Activated naive CD8-positive, alpha-beta T cell treated with anti-CD3 and anti-CD28 coated beads, Interleukin-2, amount 10 ng/mL, durations not matched to agents 7 days and 5 days (primary cell): Measurements from ENCODE around the gene ZBED2. TPM values are rescaled to one million over a fixed set of nuclear protein-coding genes. Genes with fewer than 3 reads are reported as not detected.
A peak's percentile ranks its signal among the peaks of the same experiment; 100 is the strongest.
"Not testable (repeated sequence)": the region's sequence is repeated elsewhere in the genome, so short reads cannot be mapped to it uniquely, and the experiment has no call there.

ENCODE experiments used
- ATAC-seq: fragments of 150-1000 bp; cut with Tn5 transposase; one replicate; pipeline ENCODE4 v1.10.0; 2021; ENCODE audit warnings: low read depth, moderate library complexity
- POLR2A ChIA-PET: fragments of 350-600 bp; sonication (Branson Sonifier 250); formaldehyde crosslinking; loops from one replicate; lab custom pipeline; 2021; ENCODE audit warnings: antibody characterized with exemption; lab: Charles Lee
- DNase-seq: peaks from one replicate; pipeline ENCODE4 v3.0.0; 2021
- H3K27ac Mint-ChIP-seq: one replicate; pipeline ENCODE4 v1.8.0; 2022; ENCODE audit warnings: mild to moderate bottlenecking, mixed read lengths
- H3K27me3 Mint-ChIP-seq: one replicate; pipeline ENCODE4 v1.8.0; 2022; ENCODE audit warnings: mild to moderate bottlenecking, moderate library complexity, mixed read lengths
- H3K36me3 Mint-ChIP-seq: one replicate; pipeline ENCODE4 v1.8.0; 2021; ENCODE audit warnings: mild to moderate bottlenecking, mixed read lengths
- H3K4me1 Mint-ChIP-seq: one replicate; pipeline ENCODE4 v1.8.0; 2021; ENCODE audit warnings: mixed read lengths
- H3K4me3 Mint-ChIP-seq: one replicate; pipeline ENCODE4 v1.8.0; 2022; ENCODE audit warnings: mild to moderate bottlenecking, moderate library complexity, mixed read lengths
- H3K9me3 Mint-ChIP-seq: one replicate; pipeline ENCODE4 v1.8.0; 2021; ENCODE audit warnings: mixed read lengths
- total RNA-seq, 2 experiments: library from RNA; stranded (reverse); gene quantifications; one replicate each; pipeline ENCODE4 v1.2.3, GENCODE V29; 2021

Gene ZBED2
- total RNA-seq, 2 experiments from 2014 or later: 1.9 TPM

DNA sequence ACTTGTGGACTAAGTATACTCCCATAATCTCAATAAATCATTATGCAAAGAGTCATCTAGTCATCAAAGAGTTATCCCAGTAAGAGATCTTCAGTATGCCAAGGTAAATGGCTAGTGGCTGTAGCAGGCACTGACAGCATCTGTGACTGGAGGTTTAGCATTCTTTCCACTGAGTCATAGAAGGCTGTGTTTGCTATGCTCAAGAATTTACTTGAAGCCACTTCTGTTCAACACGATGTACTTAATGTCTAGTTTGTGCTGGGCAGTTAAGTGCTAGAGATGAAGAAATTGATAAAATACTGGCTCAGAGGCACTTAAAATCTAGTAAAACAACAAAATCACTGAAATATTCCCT is 13.0 kb downstream of the ZBED2 start:
- DNase-seq (no peak), ATAC-seq (no peak)
- H3K4me3 Mint-ChIP-seq: no peak overlapping the region
- no peak overlapping the region for H3K27ac Mint-ChIP-seq
- peaks cover 47% of the 10 kb centered on the region for H3K4me1 Mint-ChIP-seq
- peaks cover 5% of the 10 kb centered on the region for H3K9me3 Mint-ChIP-seq
- no peaks in the 10 kb centered on the region for H3K27me3 Mint-ChIP-seq
- peaks cover 87% of the 10 kb centered on the region for H3K36me3 Mint-ChIP-seq
- POLR2A ChIA-PET: no interaction called here

DNA sequence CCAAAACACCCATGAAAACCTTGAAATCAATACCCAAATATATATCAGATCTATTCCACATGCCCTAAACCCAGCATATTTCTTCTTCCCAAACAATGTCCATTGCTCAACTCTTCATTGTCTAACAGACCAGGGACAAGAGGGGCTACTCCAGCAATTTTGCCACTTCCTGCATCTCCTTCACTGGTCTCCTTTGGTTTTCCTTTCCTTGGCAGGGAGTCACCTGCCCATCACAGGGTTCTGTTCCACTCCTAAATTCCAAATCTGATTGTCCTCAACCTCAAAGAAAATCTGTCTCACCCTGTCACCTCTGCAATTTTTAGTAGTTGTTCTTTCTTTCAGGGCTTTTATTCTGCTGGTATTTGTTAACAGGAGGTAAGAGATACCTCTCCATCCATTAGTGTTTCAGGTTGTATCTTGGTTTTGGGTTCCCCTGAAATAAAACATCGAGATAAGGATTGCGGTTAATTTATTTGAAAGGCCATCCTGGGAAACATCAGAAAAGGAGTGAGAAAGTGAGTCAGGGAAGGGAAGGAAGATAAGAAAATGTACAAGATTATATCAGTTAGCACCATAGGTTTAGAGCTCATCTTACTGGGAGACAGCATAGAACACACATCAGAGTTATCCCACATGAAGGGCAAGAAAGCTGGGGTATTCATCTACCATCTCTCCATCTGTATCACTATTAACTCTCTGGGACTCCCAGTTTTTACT is 13.6 kb downstream of the ZBED2 start:
- ATAC-seq (no peak), DNase-seq (no peak)
- Mint-ChIP-seq H3K4me1 (peaks cover 49% of the 10 kb centered on the region), H3K27ac (peak overlapping the region; percentile 53), H3K36me3 (peaks cover 86% of the 10 kb centered on the region), H3K27me3 (no peaks in the 10 kb centered on the region), H3K4me3 (no peak overlapping the region), H3K9me3 (peaks cover 4% of the 10 kb centered on the region)
- POLR2A ChIA-PET: no interaction called here

DNA sequence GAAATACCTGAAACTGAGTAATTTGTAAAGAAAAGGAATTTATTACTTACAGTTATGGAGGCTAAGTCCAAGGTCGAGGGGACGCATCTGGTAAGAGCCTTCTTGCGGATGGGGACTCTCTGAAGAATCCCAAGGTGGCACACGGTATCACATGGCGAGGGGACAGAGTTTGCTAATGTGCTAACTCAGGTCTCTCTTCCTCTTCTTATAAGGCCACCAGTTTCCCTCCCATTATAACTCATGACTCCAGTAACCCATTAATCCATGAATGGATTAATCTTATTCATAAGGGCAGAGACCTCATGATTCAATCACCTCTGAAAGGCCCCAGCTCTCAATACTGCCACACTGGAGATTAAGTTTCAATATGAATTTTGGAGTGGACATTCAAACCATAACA is 15.7 kb downstream of the ZBED2 start:
- Mint-ChIP-seq H3K4me1 (peaks cover 52% of the 10 kb centered on the region), H3K27me3 (no peaks in the 10 kb centered on the region), H3K27ac (no peak overlapping the region), H3K9me3 (peaks cover 4% of the 10 kb centered on the region), H3K4me3 (no peak overlapping the region), H3K36me3 (peaks cover 78% of the 10 kb centered on the region)
- POLR2A ChIA-PET: interaction anchor here (1.7 kb wide), 1 partner anchor 32 kb away, joined by 5 read pairs; no protein-coding TSS in a partner anchor
- ATAC-seq: no peak
- DNase-seq: no peak

DNA sequence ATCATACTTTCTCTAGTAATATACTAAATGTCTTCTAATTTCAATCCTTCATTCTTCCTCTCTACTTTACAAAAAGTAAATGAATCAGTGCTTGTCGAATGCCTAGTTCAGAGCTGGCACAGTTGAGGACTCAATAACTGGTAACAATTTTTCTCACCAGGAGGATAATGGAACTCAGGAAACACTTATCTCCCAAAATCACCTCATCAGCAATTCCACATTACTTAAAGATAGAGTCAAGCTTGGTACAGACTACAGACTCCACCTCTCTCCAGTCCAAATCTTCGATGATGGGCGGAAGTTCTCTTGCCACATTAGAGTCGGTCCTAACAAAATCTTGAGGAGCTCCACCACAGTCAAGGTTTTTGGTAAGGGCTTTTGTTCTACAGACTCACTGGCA is 16.3 kb downstream of the ZBED2 start:
- H3K4me3 Mint-ChIP-seq: no peak overlapping the region

DNA sequence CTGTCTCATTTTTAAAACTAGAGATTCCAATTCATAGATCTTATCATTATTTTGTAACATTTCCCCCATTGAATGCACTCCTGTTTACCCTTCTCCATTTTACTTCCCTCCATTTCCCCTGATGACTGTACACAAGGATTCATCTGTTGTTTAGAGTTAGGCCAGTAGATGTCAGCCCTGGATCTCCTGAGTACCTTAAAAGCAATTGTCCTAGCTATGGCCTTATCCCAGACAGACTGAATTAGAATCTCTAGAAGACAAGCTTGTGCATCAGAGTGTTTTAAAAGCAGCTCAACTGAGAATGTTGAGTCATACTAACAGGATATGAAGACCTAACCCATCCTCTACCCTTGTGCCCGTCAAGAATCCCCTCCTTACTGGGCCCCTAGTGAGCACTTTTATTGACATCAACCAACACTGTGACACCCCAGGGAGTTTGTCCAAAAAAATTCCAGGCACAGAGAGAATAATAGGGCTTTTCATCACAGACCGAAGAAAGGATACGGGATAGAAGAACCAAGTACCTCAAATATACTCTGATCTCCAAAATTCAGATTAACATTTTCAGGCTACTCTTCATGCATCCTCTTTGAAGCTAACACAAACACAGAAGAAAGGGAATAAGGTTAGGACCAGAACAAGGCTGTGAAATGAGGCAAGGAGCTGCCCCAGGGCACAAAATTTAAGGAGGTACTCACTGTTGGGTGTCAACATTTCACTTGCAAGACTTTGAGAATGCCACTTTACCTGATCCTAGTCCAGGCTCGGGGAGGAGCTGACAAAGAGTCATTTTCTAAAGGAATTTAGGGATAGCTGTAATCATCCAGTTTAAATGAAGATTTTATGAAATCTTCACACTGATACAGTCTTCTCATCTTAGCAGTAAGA is 17.1 kb downstream of the ZBED2 start:
- H3K4me3 Mint-ChIP-seq: peak overlapping the region; percentile 11
- POLR2A ChIA-PET: interaction anchor here (0.8 to 1.8 kb wide), 4 partner anchors 30 to 113 kb away, joined by 3 to 8 read pairs (median 4); no protein-coding TSS in a partner anchor
- H3K4me1 Mint-ChIP-seq: peaks cover 51% of the 10 kb centered on the region
- H3K9me3 Mint-ChIP-seq: peaks cover 4% of the 10 kb centered on the region
- peak; percentile 91 for ATAC-seq
- H3K27ac Mint-ChIP-seq: peak overlapping the region; percentile 56
- H3K36me3 Mint-ChIP-seq: peaks cover 71% of the 10 kb centered on the region
- no peak for DNase-seq
- H3K27me3 Mint-ChIP-seq: no peaks in the 10 kb centered on the region

More for the DNA sequence above, 16.3 kb downstream of the ZBED2 start:
- Mint-ChIP-seq H3K27me3 (no peaks in the 10 kb centered on the region), H3K9me3 (peaks cover 4% of the 10 kb centered on the region), H3K36me3 (peaks cover 73% of the 10 kb centered on the region), H3K4me1 (peaks cover 50% of the 10 kb centered on the region), H3K27ac (peak overlapping the region; percentile 30)
- POLR2A ChIA-PET: interaction anchor here (1.7 to 1.8 kb wide), 2 partner anchors 31 to 37 kb away, joined by 5 to 8 read pairs; no protein-coding TSS in a partner anchor
- ATAC-seq (no peak), DNase-seq (no peak)

DNA sequence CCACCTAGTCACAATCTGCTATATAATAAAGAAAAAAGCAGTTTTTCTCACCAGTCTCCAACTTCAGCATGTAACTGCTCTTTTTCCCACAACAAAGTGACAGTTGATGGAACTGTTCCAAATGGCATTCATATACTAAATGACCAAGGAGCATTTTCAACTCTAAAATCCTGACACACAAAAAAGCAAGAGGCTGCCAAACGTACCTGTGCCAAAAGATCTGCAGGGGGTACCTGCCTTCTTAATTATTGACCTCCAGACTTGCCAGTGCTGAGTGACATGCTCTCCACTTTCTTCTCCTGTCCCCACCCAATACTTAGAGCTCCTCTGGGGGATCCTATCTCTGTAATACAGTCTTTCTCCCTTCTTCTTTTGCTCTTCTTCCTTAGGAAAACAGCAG is 18.0 kb downstream of the ZBED2 start:
- H3K36me3 Mint-ChIP-seq: peaks cover 68% of the 10 kb centered on the region
- no peak for DNase-seq
- POLR2A ChIA-PET: interaction anchor here (1.8 kb wide), 1 partner anchor 39 kb away, joined by 8 read pairs; no protein-coding TSS in a partner anchor
- no peaks in the 10 kb centered on the region for H3K27me3 Mint-ChIP-seq
- H3K27ac Mint-ChIP-seq: peak overlapping the region; percentile 44
- H3K4me1 Mint-ChIP-seq: peaks cover 54% of the 10 kb centered on the region
- H3K9me3 Mint-ChIP-seq: peaks cover 1% of the 10 kb centered on the region
- ATAC-seq: no peak
- H3K4me3 Mint-ChIP-seq: no peak overlapping the region

DNA sequence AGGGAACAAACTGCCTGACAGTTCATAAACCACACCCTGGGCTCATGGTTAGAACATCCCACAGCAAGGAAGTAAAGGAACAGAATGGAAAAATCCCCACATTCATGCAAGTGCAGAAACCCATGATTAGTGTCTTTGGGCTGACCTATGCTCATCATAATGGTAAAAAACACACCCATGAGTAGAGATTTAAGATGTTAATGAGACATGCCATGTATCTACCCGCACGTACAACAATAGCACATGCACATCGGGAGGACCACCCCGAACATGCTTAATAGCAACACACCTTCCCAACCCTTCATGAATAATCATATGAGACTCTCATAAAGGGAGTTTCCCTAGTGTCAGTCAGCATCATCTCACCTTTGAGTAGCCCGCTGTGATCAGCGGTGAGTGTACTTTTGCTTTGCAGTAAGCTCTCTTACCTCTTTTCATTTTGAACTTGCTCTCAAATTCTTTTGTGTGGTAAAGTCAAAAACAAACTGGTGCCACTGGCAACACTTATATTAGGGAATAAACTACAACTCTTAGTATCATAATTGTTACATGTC is 23.2 kb downstream of the ZBED2 start:
- no peak for DNase-seq
- peak; percentile 73 for ATAC-seq
- Mint-ChIP-seq H3K27me3 (no peaks in the 10 kb centered on the region), H3K36me3 (peaks cover 58% of the 10 kb centered on the region), H3K27ac (peak overlapping the region; percentile 43), H3K4me1 (peaks cover 52% of the 10 kb centered on the region), H3K4me3 (no peak overlapping the region), H3K9me3 (no peaks in the 10 kb centered on the region)
- POLR2A ChIA-PET: no interaction called here

DNA sequence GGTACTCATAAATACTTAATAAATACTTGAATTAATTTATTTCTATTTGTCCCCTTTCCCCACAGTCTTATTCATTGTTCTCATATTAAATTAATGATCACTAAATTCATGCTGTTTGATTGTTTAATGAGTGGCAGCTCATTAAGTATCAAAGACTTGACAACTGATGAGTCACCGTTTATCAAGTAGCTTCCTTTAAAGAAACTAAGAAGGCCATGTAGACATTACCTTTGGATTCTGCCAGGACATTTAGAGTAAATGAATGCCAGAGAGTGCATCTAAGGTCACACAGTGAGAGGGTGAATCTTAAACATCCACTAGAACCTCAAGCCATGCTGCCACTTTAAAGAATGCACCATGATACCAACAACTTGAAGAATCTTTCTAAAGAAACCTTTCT is 23.9 kb downstream of the ZBED2 start:
- DNase-seq: no peak
- Mint-ChIP-seq H3K27ac (no peak overlapping the region), H3K4me1 (peaks cover 51% of the 10 kb centered on the region), H3K36me3 (peaks cover 53% of the 10 kb centered on the region), H3K9me3 (no peaks in the 10 kb centered on the region), H3K4me3 (no peak overlapping the region), H3K27me3 (no peaks in the 10 kb centered on the region)
- POLR2A ChIA-PET: interaction anchor here (1.2 kb wide), 1 partner anchor 45 kb away, joined by 3 read pairs; no protein-coding TSS in a partner anchor
- ATAC-seq: no peak

DNA sequence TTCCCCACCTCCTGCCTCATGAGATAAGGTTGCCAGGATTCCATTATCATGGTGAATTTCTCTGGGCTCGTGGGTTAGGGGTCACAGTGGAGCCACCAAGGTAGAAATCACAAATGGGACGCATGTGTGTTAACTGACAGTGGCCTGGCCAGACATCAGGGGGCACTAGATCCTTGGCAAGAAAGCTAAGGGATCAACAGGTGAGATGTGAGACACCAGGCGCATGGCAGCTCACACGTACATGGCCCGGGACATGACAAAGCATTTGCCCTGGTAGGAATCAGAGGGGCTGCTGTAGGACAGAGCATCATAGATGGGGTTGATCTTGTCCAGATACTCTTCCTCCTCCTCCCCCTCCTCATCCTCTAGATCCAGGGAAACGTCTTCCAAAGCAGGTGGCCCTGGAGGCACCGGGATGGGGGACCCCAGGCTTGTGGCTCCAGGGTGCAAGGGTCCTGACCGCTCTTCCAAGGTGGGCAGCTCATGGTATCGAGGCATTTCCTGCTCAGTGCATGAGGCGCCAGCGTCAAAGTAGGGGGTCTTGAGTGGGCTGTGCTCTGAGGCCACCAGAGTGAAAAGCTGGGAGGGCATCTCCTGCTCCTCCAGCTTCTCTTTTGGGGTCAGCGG is 24.6 kb downstream of the ZBED2 start:
- peak overlapping the region; percentile 40 for H3K27ac Mint-ChIP-seq
- DNase-seq (no peak), ATAC-seq (no peak)
- POLR2A ChIA-PET: interaction anchor here (1.2 kb wide), 1 partner anchor 46 kb away, joined by 3 read pairs; no protein-coding TSS in a partner anchor
- no peak overlapping the region for H3K4me3 Mint-ChIP-seq
- H3K36me3 Mint-ChIP-seq: peaks cover 53% of the 10 kb centered on the region
- no peaks in the 10 kb centered on the region for H3K27me3 Mint-ChIP-seq
- no peaks in the 10 kb centered on the region for H3K9me3 Mint-ChIP-seq
- peaks cover 52% of the 10 kb centered on the region for H3K4me1 Mint-ChIP-seq

DNA sequence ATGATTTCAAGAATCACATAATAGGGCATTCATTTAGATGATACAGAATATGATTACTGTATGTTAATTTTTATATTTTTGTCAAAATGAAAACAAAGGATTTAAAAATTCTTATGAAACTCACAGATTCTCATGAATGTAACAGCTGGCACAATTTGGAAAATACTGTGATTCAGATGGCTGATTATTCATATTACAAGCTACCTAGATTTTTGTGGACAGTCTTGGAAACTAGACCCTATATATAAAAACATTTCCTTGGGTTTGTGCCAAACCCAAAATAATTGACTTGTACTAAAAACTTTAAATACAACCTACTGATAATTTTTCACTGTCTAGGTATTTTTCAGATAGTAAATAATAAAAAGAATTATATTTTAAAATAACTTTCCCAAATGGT is 26.2 kb downstream of the ZBED2 start:
- H3K4me3 Mint-ChIP-seq: no peak overlapping the region
- DNase-seq (no peak), ATAC-seq (no peak)
- H3K27ac Mint-ChIP-seq: no peak overlapping the region
- H3K36me3 Mint-ChIP-seq: peaks cover 58% of the 10 kb centered on the region
- H3K27me3 Mint-ChIP-seq: no peaks in the 10 kb centered on the region
- H3K4me1 Mint-ChIP-seq: peaks cover 59% of the 10 kb centered on the region
- no peaks in the 10 kb centered on the region for H3K9me3 Mint-ChIP-seq
- POLR2A ChIA-PET: interaction anchor here (1.4 kb wide), 1 partner anchor 20 kb away, joined by 5 read pairs; no protein-coding TSS in a partner anchor

DNA sequence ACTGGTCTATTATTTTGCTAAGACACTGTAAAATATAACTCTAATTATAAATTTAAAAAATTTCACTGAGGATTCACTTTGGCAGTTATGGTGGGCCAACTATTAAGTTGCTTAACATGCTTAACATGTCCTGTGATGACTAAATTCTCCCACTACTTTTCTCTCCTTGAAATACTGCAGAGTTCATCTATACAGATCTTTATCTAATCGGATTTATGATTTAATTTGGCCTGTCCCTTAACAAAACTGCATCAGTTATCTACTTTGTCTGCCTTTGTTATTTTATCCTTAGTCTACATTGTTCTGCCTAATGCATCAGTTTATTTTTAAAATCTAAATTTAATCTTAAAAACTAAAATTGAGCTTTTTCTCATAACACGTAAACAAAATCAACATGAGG is 26.8 kb downstream of the ZBED2 start:
- Mint-ChIP-seq H3K27me3 (no peaks in the 10 kb centered on the region), H3K27ac (no peak overlapping the region), H3K4me3 (no peak overlapping the region), H3K9me3 (no peaks in the 10 kb centered on the region), H3K36me3 (peaks cover 56% of the 10 kb centered on the region), H3K4me1 (peaks cover 58% of the 10 kb centered on the region)
- POLR2A ChIA-PET: interaction anchor here (1.4 kb wide), 1 partner anchor 19 kb away, joined by 5 read pairs; no protein-coding TSS in a partner anchor
- DNase-seq (no peak), ATAC-seq (no peak)

DNA sequence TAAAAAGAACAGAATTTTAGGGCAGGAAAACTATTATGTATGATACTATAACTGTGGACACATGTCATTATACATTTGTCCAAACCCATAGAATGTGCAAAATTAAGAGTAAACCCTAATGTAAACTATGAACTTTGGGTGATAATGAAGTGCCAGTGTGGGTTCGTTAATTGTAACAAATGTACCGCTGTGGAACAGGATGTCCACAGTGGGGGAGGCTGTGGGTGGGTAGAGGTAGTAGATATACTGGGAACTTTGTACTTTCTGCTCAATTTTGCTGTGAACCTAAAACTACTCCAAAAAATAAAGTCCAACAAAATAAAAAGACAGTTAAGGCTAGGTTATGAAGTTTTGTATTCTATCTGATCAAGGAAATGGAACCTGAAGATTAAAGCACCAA is 28.3 kb downstream of the ZBED2 start:
- DNase-seq (no peak), ATAC-seq (peak; percentile 45)
- peaks cover 59% of the 10 kb centered on the region for H3K4me1 Mint-ChIP-seq
- H3K27me3 Mint-ChIP-seq: no peaks in the 10 kb centered on the region
- H3K36me3 Mint-ChIP-seq: peaks cover 56% of the 10 kb centered on the region
- POLR2A ChIA-PET: no interaction called here
- no peaks in the 10 kb centered on the region for H3K9me3 Mint-ChIP-seq
- H3K27ac Mint-ChIP-seq: no peak overlapping the region
- H3K4me3 Mint-ChIP-seq: peak overlapping the region; percentile 16

DNA sequence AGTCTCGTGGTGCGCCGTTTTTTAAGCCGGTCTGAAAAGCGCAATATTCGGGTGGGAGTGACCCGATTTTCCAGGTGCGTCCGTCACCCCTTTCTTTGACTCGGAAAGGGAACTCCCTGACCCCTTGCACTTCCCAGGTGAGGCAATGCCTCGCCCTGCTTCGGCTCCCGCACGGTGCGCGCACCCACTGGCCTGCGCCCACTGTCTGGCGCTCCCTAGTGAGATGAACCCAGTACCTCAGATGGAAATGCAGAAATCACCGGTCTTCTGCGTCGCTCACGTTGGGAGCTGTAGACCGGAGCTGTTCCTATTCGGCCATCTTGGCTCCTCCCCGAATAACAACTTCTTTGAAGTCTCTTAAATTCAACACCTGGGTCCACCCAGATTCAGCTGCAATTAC is 33.2 kb downstream of the ZBED2 start:
- H3K9me3 Mint-ChIP-seq, H3K27ac Mint-ChIP-seq, DNase-seq, H3K4me3 Mint-ChIP-seq, POLR2A ChIA-PET, H3K27me3 Mint-ChIP-seq, ATAC-seq: not testable (repeated sequence)
- Mint-ChIP-seq H3K4me1 (peaks cover 31% of the 10 kb centered on the region), H3K36me3 (peaks cover 27% of the 10 kb centered on the region)
